LHCN-M2 (cell line): ENCODE results near the gene TAS2R39. TPM values are rescaled to one million over a fixed set of nuclear protein-coding genes. Genes with fewer than 3 reads are reported as not detected.

Experiments
- DNase-seq: peaks from one replicate; pipeline ENCODE4 v3.0.0-alpha.2; 2012; ENCODE audit warnings: low read depth
- total RNA-seq: library from RNA; depleted of rRNA; stranded (reverse); fragments of >200 nt; gene quantifications from 2 replicates; pipeline ENCODE4 v1.2.3, GENCODE V29; 2014; rRNA removed

The TAS2R39 gene
- total RNA-seq, 1 experiment from 2014 or later: not detected

- peak; percentile 59 for DNase-seq
Observed at GRCh38 chr7:143216151-143216550, 32.9 kb downstream of the TAS2R39 start.

DNA sequence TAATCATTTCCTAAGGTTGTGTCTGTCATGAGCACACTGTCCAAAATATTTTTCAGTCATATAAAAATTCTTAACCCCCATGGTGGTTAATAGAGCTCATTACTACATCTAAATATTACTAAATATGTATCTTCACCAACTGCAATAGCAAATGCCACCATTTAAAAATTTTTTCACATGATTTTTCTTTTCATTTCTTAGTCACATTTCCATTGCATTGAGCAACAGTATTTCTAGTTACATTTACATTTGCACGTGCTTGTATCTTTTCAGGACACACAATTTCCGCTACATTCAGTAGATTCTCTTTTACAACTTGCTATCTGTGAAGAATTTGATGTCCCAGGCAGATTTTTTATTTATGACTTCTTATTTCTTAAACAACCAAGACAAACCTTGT is 33.5 kb downstream of the TAS2R39 start:
- DNase-seq: no peak

GRCh38 chr7:143217806-143218205 is 34.6 kb downstream of the TAS2R39 start:
- no peak for DNase-seq

GRCh38 chr7:143221286-143221685 is 38.1 kb downstream of the TAS2R39 start:
- DNase-seq: no peak

DNA sequence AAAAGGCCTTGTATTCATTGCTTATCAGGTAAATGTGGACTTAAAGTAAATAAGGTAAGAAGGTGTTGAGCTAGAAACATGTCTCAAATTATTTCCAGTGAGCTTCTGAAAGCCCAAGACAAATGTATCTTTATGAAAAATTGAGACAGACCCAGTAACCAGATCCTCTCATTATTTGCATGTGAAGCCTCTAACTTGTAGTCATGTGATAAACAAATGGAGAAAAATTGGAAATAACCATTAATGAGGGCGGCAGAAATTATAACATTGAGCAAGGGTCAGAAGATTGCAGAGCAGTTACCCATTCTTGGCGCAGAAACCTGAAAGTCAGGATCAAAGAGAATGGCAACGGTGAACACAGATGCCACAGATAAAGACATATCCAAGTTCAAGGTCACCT is 38.5 kb downstream of the TAS2R39 start, which contains the start of gene TAS2R40:
TSS of gene TAS2R40 (plus strand) at position 301 of the 400 bp plus-strand sequence. CDS start at position 343, 42 bp downstream.
- DNase-seq: no peak

- no peak for DNase-seq
Observed at GRCh38 chr7:143222782-143223181, 39.6 kb downstream of the TAS2R39 start.

DNA sequence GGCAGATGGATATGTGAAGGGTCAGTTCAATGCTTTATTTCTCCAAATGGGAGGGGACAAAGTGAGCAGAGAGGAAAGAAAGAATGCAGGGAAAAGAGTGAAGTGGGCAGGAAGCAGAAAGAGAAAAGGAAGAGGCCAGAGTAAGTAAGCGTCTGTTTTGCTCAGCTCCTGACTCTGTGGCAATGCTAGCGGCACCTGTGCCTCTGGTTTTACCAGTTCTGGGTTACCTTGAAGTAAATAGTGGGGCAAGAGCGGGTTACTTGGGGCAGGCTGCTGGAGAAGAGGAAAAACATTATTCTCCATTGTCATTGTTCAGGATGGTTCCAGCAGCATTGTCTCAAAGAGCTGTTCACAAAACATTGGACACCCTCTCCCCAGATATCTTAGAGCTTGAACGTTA is 40.6 kb downstream of the TAS2R39 start:
- DNase-seq: no peak

DNA sequence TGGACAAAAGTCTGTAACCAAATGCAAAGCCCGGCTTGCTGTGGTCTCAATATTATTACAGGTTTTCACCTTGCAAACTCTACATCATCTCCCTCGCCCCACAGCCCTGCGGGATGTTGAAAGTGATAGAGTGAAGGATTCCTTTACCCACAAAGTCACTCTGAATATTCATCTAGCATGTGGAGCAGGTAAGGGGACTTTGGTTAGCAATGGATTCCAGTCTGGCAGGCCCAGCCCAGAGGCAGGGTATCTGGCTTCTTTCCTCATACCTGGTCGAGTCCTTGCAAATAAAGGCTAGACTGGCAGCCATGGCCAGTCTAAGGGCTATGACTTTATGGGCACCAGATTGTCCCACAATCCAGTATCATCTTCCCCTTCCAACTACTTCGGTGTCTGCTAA is 41.8 kb downstream of the TAS2R39 start:
- DNase-seq: no peak

DNA sequence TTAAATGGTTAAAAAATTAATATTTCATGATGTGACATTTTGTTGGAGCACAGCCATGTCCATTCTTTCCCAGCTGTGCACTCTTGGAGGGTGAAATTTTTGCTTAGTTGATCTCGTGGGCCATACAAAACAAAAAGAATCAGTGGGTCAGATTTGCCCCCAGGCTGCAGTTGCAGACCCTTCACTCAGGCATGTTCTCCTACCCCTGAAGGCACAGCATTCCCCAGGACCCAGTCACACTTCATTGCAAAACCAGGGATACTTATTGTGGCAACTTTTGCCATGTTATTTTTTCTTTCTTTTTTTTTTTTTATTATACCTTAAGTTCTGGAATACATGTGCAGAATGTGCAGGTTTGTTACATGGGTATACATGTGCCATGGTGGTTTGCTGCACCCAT is 44.6 kb downstream of the TAS2R39 start:
- DNase-seq: peak; percentile 21

GRCh38 chr7:143229054-143229790 is 46.0 kb downstream of the TAS2R39 start:
- DNase-seq: peak; percentile 68

- no peak for DNase-seq
Observed at GRCh38 chr7:143230602-143231457, 47.6 kb downstream of the TAS2R39 start.

Other genes starting within 250 kb of the TAS2R39 start
- gene TRPV5, start 249.7 kb upstream of the TAS2R39 start, total RNA-seq: not detected in 2 replicates
- gene LLCFC1, start 243.9 kb upstream of the TAS2R39 start, total RNA-seq: not detected in 2 replicates
- 0.23 TPM in 1 of 2 replicates, not detected in the other for gene KEL, start 221.1 kb upstream of the TAS2R39 start, total RNA-seq
- gene OR9A2, start 156.3 kb upstream of the TAS2R39 start, total RNA-seq: not detected in 2 replicates
- gene OR6V1, start 131.1 kb upstream of the TAS2R39 start, total RNA-seq: not detected in 2 replicates
- gene PIP, start 51.3 kb upstream of the TAS2R39 start, total RNA-seq: 0.69 TPM in 1 of 2 replicates, not detected in the other
- not detected in 2 replicates for gene TAS2R40, start 38.6 kb downstream of the TAS2R39 start, total RNA-seq
- gene GSTK1, start 80.0 kb downstream of the TAS2R39 start, total RNA-seq: 233 and 262 TPM in 2 replicates
- gene TMEM139, start 101.5 kb downstream of the TAS2R39 start, total RNA-seq: not detected in 2 replicates
- gene CASP2, start 104.9 kb downstream of the TAS2R39 start, total RNA-seq: 20.8 and 21.5 TPM in 2 replicates
- gene CLCN1, start 132.7 kb downstream of the TAS2R39 start, total RNA-seq: not detected in 2 replicates
- gene FAM131B, start 179.3 kb downstream of the TAS2R39 start, total RNA-seq: 1.1 and 1.5 TPM in 2 replicates
- 137 and 142 TPM in 2 replicates for gene ZYX, start 197.9 kb downstream of the TAS2R39 start, total RNA-seq
- not detected in 2 replicates for gene EPHA1, start 225.4 kb downstream of the TAS2R39 start, total RNA-seq